Tibial artery (tissue), 4 donors: ENCODE data around the gene SC5D.

ENCODE experiments used
- DNase-seq, 2 donors: peaks; one replicate each; pipeline ENCODE4 v3.0.0-alpha.2; 2019
- H3K27ac ChIP-seq, 2 donors: fragments of 200-600 bp; sonication (generic) in 1 of 2; 1 replicate in 1 of 2; 2 replicates in 1 of 2; pipeline ENCODE4 v1.5.1; 2018 to 2019; ENCODE audit warnings: mild to moderate bottlenecking in 1 of 2
- H3K27me3 ChIP-seq, 2 donors: fragments of 200-600 bp; sonication (generic) in 1 of 2; one replicate each; pipeline versions ENCODE4 v1.5.1 to v1.6.0; 2016 to 2019
- H3K36me3 ChIP-seq, 3 donors: fragments of 200-600 bp; sonication (generic) in 2 of 3; one replicate each; pipeline ENCODE4 v1.5.1; 2016 to 2019; ENCODE audit warnings: mild to moderate bottlenecking in 2 of 3
- H3K4me1 ChIP-seq, 4 donors: fragments of 200-600 bp; sonication (generic) in 2 of 4; 1 replicate in 3 of 4; 2 replicates in 1 of 4; pipeline ENCODE4 v1.5.1; 2016 to 2019
- H3K4me3 ChIP-seq, 2 donors: fragments of 200-600 bp; sonication (generic) in 1 of 2; 1 replicate in 1 of 2; 2 replicates in 1 of 2; pipeline ENCODE4 v1.5.1; 2018 to 2019; ENCODE audit warnings: mild to moderate bottlenecking in 2 of 2
- H3K9me3 ChIP-seq, 3 donors: fragments of 200-600 bp; sonication (generic) in 1 of 3; one replicate each; pipeline ENCODE4 v1.5.1; 2016 to 2019
- CTCF ChIP-seq, 2 experiments: fragments of 200-600 bp in 1 of 2; fragments of 450-650 bp in 1 of 2; IDR thresholded peaks; one replicate each; pipeline ENCODE4 v1.5.1; 2017 to 2019; ENCODE audit warnings: antibody characterized with exemption in 2 of 2, mild to moderate bottlenecking in 1 of 2, moderate library complexity in 1 of 2
- intact Hi-C: fragments of 100-400 bp; cut with DNase I; formaldehyde crosslinking; loops from one replicate; pipeline ENCODE4 v1.15.0; 2023; ENCODE audit warnings: low total_unique reads

SC5D gene

GRCh38 chr11:121257289-121257688 lies 35.3 kb upstream of the SC5D start:
- H3K9me3 ChIP-seq = no peaks in the 10 kb centered on the region
- H3K27ac ChIP-seq = no peak overlapping the region
- H3K36me3 ChIP-seq = no peaks in the 10 kb centered on the region
- no peaks in the 10 kb centered on the region for H3K4me1 ChIP-seq
- no peak overlapping the region for H3K4me3 ChIP-seq
- no peaks in the 10 kb centered on the region for H3K27me3 ChIP-seq
- DNase-seq = no peak
- TF ChIP-seq CTCF (IDR thresholded peaks at IDR 0.05) = no peak
- intact Hi-C loops = no loop called here

- H3K4me3 ChIP-seq = no peak overlapping the region
- intact Hi-C loops = no loop called here
- H3K4me1 ChIP-seq = no peaks in the 10 kb centered on the region
- H3K27me3 ChIP-seq = no peaks in the 10 kb centered on the region
- no peak for DNase-seq
- TF ChIP-seq CTCF (IDR thresholded peaks at IDR 0.05) = no peak
- H3K27ac ChIP-seq = no peak overlapping the region
- peaks cover 0 to 5% (median 0%) of the 10 kb centered on the region in 3 donors for H3K9me3 ChIP-seq
- H3K36me3 ChIP-seq = no peaks in the 10 kb centered on the region
Measured at GRCh38 chr11:121257976-121258375, 34.6 kb upstream of the SC5D start.

- TF ChIP-seq CTCF (IDR thresholded peaks at IDR 0.05) = no peak
- intact Hi-C loops = no loop called here
- peaks cover 0 to 45% of the 10 kb centered on the region in 2 donors for H3K27me3 ChIP-seq
Measured at GRCh38 chr11:121265586-121265985, 27.0 kb upstream of the SC5D start.

GRCh38 chr11:121268581-121268980 lies 24.0 kb upstream of the SC5D start:
- TF ChIP-seq CTCF (IDR thresholded peaks at IDR 0.05) = no peak
- Histone ChIP-seq H3K4me3 (no peak overlapping the region), H3K27ac (no peak overlapping the region), H3K36me3 (no peaks in the 10 kb centered on the region), H3K27me3 (peaks cover 0 to 45% of the 10 kb centered on the region in 2 donors), H3K9me3 (peaks cover 0 to 2% (median 0%) of the 10 kb centered on the region in 3 donors), H3K4me1 (no peaks in the 10 kb centered on the region)
- intact Hi-C loops = no loop called here
- DNase-seq = no peak

More at GRCh38 chr11:121265586-121265985, 27.0 kb upstream of the SC5D start:
- H3K4me3 ChIP-seq = no peak overlapping the region
- no peak for DNase-seq
- H3K4me1 ChIP-seq = no peaks in the 10 kb centered on the region
- peaks cover 0 to 14% (median 0%) of the 10 kb centered on the region in 3 donors for H3K9me3 ChIP-seq
- no peak overlapping the region for H3K27ac ChIP-seq
- no peaks in the 10 kb centered on the region for H3K36me3 ChIP-seq

GRCh38 chr11:121270001-121270678 lies 22.4 kb upstream of the SC5D start:
- Histone ChIP-seq H3K9me3 (no peaks in the 10 kb centered on the region), H3K4me1 (no peaks in the 10 kb centered on the region), H3K27ac (no peak overlapping the region), H3K36me3 (no peaks in the 10 kb centered on the region), H3K4me3 (no peak overlapping the region), H3K27me3 (peaks cover 0 to 36% of the 10 kb centered on the region in 2 donors)
- DNase-seq = no peak
- intact Hi-C loops = no loop called here
- TF ChIP-seq CTCF (IDR thresholded peaks at IDR 0.05) = no peak
